PC-3 (cell line): ENCODE results near the gene RNF144B. TPM values are rescaled to one million over a fixed set of nuclear protein-coding genes. Genes with fewer than 3 reads are reported as not detected.
A peak's percentile ranks its signal among the peaks of the same experiment; 100 is the strongest.

Source experiments
- ATAC-seq: fragments of 200-7000 bp; cut with Tn5 transposase; 2 replicates; pipeline ENCODE4 v1.9.1; 2020; ENCODE audit warnings: mild to moderate bottlenecking, moderate library complexity
- BruUV-seq: library from RNA; stranded (reverse); fragments of 400-500 nt; replicated peaks from 2 replicates; lab custom pipeline; 2021; lab: Mats Ljungman, UMichigan
- CTCF ChIA-PET: fragments of 300-600 bp; sonication (Branson Sonifier 250); formaldehyde crosslinking; loops from one replicate; lab custom pipeline; 2022; ENCODE audit warnings: antibody characterized with exemption; lab: Charles Lee
- POLR2A ChIA-PET: fragments of 300-600 bp; sonication (Branson Sonifier 250); formaldehyde crosslinking; loops from one replicate; lab custom pipeline; 2022; ENCODE audit warnings: antibody characterized with exemption; ENCODE audit not compliant: unreplicated experiment; lab: Charles Lee
- DNase-seq: peaks from one replicate; pipeline ENCODE4 v3.0.0-alpha.2; 2015
- H2AFZ ChIP-seq: fragments of 300-600 bp; sonication (generic); 2 replicates; pipeline ENCODE4 v1.6.0; 2016; ENCODE audit warnings: antibody characterized with exemption, low read length
- H3F3A ChIP-seq: fragments of 300-600 bp; sonication (generic); one replicate; pipeline ENCODE4 v1.6.0; 2017; ENCODE audit warnings: antibody characterized with exemption, low read length, control low read depth, mild to moderate bottlenecking; ENCODE audit not compliant: unreplicated experiment
- H3K27ac ChIP-seq: fragments of 300-600 bp; sonication (generic); 2 replicates; pipeline ENCODE4 v1.5.1; 2016; ENCODE audit warnings: mild to moderate bottlenecking, low read length
- H3K27me3 ChIP-seq: fragments of 300-600 bp; sonication (generic); 2 replicates; pipeline ENCODE4 v1.6.1; 2016; ENCODE audit warnings: low read length, mixed read lengths
- H3K36me3 ChIP-seq: fragments of 300-600 bp; sonication (generic); 2 replicates; pipeline ENCODE4 v1.6.1; 2016; ENCODE audit warnings: low read depth, mixed run types, low read length, mixed read lengths
- H3K4me1 ChIP-seq: fragments of 300-600 bp; sonication (generic); 2 replicates; pipeline ENCODE4 v1.5.1; 2016; ENCODE audit warnings: low read length; ENCODE audit not compliant: insufficient read depth
- H3K4me2 ChIP-seq: fragments of 300-600 bp; sonication (generic); 2 replicates; pipeline ENCODE4 v1.6.0; 2016; ENCODE audit warnings: low read length
- H3K4me3 ChIP-seq: fragments of 300-600 bp; sonication (generic); 2 replicates; pipeline ENCODE4 v1.5.1; 2016; ENCODE audit warnings: mild to moderate bottlenecking, low read length, mixed read lengths
- H3K79me2 ChIP-seq: fragments of 300-600 bp; sonication (generic); 2 replicates; pipeline ENCODE4 v1.6.1; 2017; ENCODE audit warnings: low read length, mixed read lengths
- H3K9ac ChIP-seq: fragments of 300-600 bp; sonication (generic); 2 replicates; pipeline ENCODE4 v1.6.0; 2016; ENCODE audit warnings: mild to moderate bottlenecking, low read length
- H3K9me2 ChIP-seq: fragments of 300-600 bp; sonication (generic); replicated peaks from 2 replicates; pipeline ENCODE4 v1.6.1; 2016; ENCODE audit warnings: mixed run types, low read length, mixed read lengths
- H3K9me3 ChIP-seq: fragments of 300-600 bp; sonication (generic); 2 replicates; pipeline ENCODE4 v1.6.1; 2016; ENCODE audit warnings: low read length, mixed read lengths
- H4K20me1 ChIP-seq: fragments of 300-600 bp; sonication (generic); 2 replicates; pipeline ENCODE4 v1.6.1; 2016; ENCODE audit warnings: low read length, mixed read lengths
- EZH2 ChIP-seq: fragments of 300-600 bp; sonication (generic); IDR thresholded peaks from one replicate; pipeline ENCODE4 v1.6.1; 2017; ENCODE audit warnings: antibody characterized with exemption, mild to moderate bottlenecking, low read length; ENCODE audit not compliant: unreplicated experiment
- EZH2phosphoT487 ChIP-seq: fragments of 300-600 bp; sonication (generic); IDR thresholded peaks from 2 replicates; pipeline ENCODE4 v1.6.1; 2018; ENCODE audit warnings: mild to moderate bottlenecking, antibody characterized with exemption, low read length, borderline replicate concordance
- intact Hi-C: fragments of 100-400 bp; cut with micrococcal nuclease; formaldehyde crosslinking; loops from 2 replicates; pipeline ENCODE4 v1.9.0; 2023
- total RNA-seq: library from RNA; depleted of rRNA; stranded (reverse); fragments of >200 nt; gene quantifications from 2 replicates; pipeline ENCODE4 v1.2.3, GENCODE V29; 2014
- TF ChIP-seq, protein P1 (sequence below): fragments of 300-600 bp; sonication (generic); conservative IDR thresholded peaks from 2 replicates; pipeline ENCODE4 v1.5.1; 2017; ENCODE audit warnings: antibody characterized with exemption, low read depth, mild to moderate bottlenecking, low read length

The RNF144B gene
- total RNA-seq, 1 experiment from 2014 or later: 4.6 TPM

DNA sequence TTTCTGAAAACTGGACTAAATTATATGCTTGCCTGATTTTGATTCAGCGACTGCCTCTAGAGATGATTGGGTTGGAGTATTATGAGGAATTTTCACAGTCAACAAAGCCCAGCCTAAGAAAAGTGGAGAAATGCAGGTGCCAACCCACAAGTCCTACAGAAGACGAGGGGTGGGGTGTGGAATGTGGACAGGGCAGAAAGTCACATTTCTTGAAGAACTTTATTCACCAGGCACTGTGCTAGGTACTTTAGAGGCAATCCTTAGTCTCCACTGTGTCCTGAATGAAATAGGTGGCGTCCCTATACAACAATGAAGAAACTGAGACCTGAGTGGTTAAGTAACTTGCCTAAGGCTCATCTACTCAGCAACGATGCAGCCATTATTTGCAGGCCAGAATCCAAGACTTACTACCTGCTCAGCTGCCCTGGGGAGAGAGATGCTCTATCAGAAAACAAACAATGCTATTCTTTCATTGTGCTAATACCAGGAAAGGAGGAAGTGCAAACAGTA lies 106.3 kb downstream of the RNF144B start:
- no peaks in the 10 kb centered on the region for H3K79me2 ChIP-seq
- no peaks in the 10 kb centered on the region for H3K9me2 ChIP-seq
- no peaks in the 10 kb centered on the region for H3K27me3 ChIP-seq
- no peaks in the 10 kb centered on the region for H3K9me3 ChIP-seq
- H3K4me3 ChIP-seq: no peak overlapping the region
- TF ChIP-seq, protein P1, sequence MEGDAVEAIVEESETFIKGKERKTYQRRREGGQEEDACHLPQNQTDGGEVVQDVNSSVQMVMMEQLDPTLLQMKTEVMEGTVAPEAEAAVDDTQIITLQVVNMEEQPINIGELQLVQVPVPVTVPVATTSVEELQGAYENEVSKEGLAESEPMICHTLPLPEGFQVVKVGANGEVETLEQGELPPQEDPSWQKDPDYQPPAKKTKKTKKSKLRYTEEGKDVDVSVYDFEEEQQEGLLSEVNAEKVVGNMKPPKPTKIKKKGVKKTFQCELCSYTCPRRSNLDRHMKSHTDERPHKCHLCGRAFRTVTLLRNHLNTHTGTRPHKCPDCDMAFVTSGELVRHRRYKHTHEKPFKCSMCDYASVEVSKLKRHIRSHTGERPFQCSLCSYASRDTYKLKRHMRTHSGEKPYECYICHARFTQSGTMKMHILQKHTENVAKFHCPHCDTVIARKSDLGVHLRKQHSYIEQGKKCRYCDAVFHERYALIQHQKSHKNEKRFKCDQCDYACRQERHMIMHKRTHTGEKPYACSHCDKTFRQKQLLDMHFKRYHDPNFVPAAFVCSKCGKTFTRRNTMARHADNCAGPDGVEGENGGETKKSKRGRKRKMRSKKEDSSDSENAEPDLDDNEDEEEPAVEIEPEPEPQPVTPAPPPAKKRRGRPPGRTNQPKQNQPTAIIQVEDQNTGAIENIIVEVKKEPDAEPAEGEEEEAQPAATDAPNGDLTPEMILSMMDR: no peak
- TF ChIP-seq EZH2 (no peak), EZH2phosphoT487 (no peak)
- ATAC-seq: peak; percentile 92
- no TSS peak for BruUV-seq
- H3K4me2 ChIP-seq: peak overlapping the region; percentile 33
- H3K4me1 ChIP-seq: peaks cover 20% of the 10 kb centered on the region
- ChIA-PET POLR2A (no interaction called here), CTCF (no interaction called here)
- H4K20me1 ChIP-seq: no peaks in the 10 kb centered on the region
- intact Hi-C loops: loop anchor here (1.0 kb wide), 2 partner anchors 88 to 104 kb away; no protein-coding TSS in a partner anchor
- H3K27ac ChIP-seq: peak overlapping the region; percentile 30
- no peak overlapping the region for H3K9ac ChIP-seq
- H2AFZ ChIP-seq: peak overlapping the region; percentile 20
- no peaks in the 10 kb centered on the region for H3F3A ChIP-seq
- no peaks in the 10 kb centered on the region for H3K36me3 ChIP-seq
- peak; percentile 68 for DNase-seq

- no peaks in the 10 kb centered on the region for H3K9me2 ChIP-seq
- peak; percentile 48 for ATAC-seq
- H3K4me3 ChIP-seq: no peak overlapping the region
- H3K36me3 ChIP-seq: no peaks in the 10 kb centered on the region
- H3K9ac ChIP-seq: no peak overlapping the region
- peak overlapping the region; percentile 30 for H3K27ac ChIP-seq
- H3K27me3 ChIP-seq: no peaks in the 10 kb centered on the region
- no peaks in the 10 kb centered on the region for H3F3A ChIP-seq
- DNase-seq: peak; percentile 33
- ChIA-PET CTCF (no interaction called here), POLR2A (no interaction called here)
- peak overlapping the region; percentile 20 for H2AFZ ChIP-seq
- no peaks in the 10 kb centered on the region for H3K79me2 ChIP-seq
- TF ChIP-seq, protein P1: no peak
- TF ChIP-seq EZH2 (no peak), EZH2phosphoT487 (no peak)
- no TSS peak for BruUV-seq
- H4K20me1 ChIP-seq: no peaks in the 10 kb centered on the region
- H3K9me3 ChIP-seq: no peaks in the 10 kb centered on the region
- peak overlapping the region; percentile 33 for H3K4me2 ChIP-seq
- intact Hi-C loops: loop anchor here (1.0 kb wide), 2 partner anchors 89 to 105 kb away; no protein-coding TSS in a partner anchor
- peaks cover 20% of the 10 kb centered on the region for H3K4me1 ChIP-seq
Measured at GRCh38 chr6:18493925-18494324, 106.8 kb downstream of the RNF144B start.

- Histone ChIP-seq H3K9ac (no peak overlapping the region), H3F3A (no peaks in the 10 kb centered on the region), H3K79me2 (no peaks in the 10 kb centered on the region), H3K9me3 (no peaks in the 10 kb centered on the region), H2AFZ (no peak overlapping the region), H3K4me1 (peaks cover 20% of the 10 kb centered on the region), H3K9me2 (no peaks in the 10 kb centered on the region), H3K27ac (no peak overlapping the region), H3K4me2 (no peak overlapping the region), H3K27me3 (no peaks in the 10 kb centered on the region), H4K20me1 (no peaks in the 10 kb centered on the region), H3K36me3 (no peaks in the 10 kb centered on the region), H3K4me3 (no peak overlapping the region)
- intact Hi-C loops: no loop called here
- ChIA-PET POLR2A (no interaction called here), CTCF (no interaction called here)
- no peak for DNase-seq
- TF ChIP-seq EZH2phosphoT487: no peak
- no peak for TF ChIP-seq EZH2
- TF ChIP-seq, protein P1: no peak
- no peak for ATAC-seq
- no TSS peak for BruUV-seq
Measured at GRCh38 chr6:18495236-18495635, 108.1 kb downstream of the RNF144B start.
